HG03280 (cell line): ENCODE measurements around the gene KCNH5.

Experiments used
- ATAC-seq: cut with Tn5 transposase; IDR thresholded peaks from one replicate; pipeline ENCODE4 v1.9.1; 2021; ENCODE audit warnings: mild to moderate bottlenecking, moderate library complexity; ENCODE audit not compliant: unreplicated experiment

KCNH5 gene

GRCh38 chr14:62994096-62994495 lies 51.2 kb downstream of the KCNH5 start:
- ATAC-seq: no peak

DNA sequence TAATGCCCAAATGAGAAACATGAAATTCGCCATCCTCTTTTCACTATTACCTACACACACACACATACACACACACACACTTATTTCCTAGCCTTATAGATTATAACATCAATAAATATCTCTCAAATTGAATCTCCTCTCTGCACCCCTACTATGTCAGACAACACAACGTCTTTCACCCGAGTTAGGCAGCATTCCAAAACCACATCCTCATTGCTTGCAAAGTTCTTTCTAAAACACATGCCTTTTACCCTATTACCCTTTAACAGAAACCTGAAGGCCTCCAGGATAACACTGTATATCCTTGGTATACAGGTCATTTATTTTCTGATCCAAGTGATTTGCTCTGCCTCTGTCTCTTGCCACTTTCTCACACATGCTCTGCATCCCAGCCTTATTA lies 56.3 kb downstream of the KCNH5 start:
- ATAC-seq: no peak

DNA sequence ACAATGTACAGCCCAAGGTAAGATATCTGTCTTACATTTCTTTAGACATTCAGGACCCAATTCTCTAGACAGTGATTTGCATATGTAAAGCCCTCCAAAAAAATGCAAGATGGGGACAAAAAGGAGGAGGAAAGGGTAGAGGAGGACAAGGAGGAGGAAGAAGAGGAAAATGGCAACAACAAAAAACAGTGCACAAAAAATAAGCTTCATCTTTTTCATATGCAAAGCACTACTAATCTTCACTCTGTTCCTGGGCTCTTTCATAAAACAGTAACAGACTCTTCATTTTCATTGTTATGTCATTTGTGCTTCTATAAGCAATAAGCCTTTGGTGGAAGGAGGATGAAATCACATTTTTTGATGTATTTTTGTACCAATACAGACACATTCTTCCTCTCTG lies 61.4 kb downstream of the KCNH5 start:
- ATAC-seq: no peak

GRCh38 chr14:62980693-62981092 lies 64.6 kb downstream of the KCNH5 start:
- no peak for ATAC-seq

DNA sequence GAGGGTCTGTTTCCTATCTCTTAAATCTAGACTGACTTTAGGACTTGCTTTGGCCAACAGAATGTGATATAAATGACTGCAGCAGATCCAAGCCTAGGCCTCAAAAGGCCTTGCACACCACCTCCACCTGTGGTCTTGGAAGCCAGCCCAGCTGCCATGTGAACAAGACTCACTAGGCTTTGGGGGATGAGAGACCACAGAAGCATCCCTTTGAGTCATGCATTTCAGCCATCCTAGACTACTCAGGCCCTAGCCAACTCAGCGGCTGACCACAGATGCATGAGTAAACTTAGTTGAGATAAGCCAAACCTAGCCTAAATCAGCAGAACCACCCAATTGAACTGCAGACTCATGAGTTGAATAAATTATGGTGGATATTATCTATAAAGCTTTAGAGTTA lies 87.7 kb downstream of the KCNH5 start:
- ATAC-seq: no peak

GRCh38 chr14:62956413-62956812 lies 88.8 kb downstream of the KCNH5 start:
- no peak for ATAC-seq

DNA sequence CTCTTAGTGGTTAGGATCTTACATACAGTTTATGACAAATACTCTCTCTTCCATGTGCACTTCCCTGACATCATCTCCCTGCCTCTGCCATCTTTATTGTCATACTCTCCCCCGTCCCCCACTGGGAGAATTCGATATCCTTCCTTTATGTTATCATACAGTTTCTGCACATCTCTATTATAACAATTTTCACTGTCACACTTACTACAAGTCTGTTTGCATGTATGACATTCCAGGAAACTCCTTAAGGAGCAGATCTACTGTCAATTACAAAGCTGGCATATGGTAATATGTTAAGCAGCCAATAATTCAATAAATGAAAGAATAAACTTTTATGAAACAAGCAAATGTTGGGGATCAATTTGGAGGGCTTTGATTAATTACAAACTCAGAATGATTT lies 91.1 kb downstream of the KCNH5 start:
- no peak for ATAC-seq

- no peak for ATAC-seq
Observed at GRCh38 chr14:62952226-62952625, 93.0 kb downstream of the KCNH5 start.

- no peak for ATAC-seq
Observed at GRCh38 chr14:62947301-62947700, 98.0 kb downstream of the KCNH5 start.

DNA sequence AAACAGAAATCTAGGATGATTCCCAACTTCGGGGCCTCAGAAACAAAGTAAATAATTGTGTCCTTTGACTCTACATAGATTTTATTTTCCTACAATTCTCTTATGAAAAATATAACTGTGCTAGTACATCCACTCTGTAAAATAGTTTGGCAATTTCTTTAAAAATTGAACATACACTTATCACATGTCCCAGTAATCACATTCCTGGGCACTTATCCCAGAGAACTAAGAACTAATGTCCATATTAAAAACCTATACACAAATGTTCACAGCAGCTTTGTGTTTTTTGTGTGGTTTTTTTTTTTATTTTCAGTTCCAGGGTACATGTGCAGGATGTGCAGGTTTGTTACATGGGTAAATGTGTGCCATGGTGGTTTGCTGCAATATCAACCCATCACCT lies 99.0 kb downstream of the KCNH5 start:
- no peak for ATAC-seq

DNA sequence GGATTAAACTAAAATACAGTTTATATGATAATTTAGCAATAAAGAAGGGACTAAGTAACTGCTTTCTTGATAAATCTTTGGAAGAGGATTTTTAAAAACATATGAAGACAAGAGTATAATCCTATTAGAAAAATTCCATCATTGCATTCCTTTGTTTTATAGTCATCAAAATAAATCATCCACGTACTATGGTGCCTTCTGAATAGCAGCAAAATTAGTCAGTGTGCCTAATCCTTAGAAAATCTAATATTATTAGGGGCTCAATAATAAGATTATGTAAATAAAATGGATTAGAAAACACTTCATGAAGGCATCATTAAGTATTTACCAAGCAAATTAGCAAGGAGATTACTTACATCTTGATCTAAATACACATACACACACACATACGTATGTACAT lies 102.1 kb downstream of the KCNH5 start:
- ATAC-seq: no peak

- no peak for ATAC-seq
Observed at GRCh38 chr14:62939970-62940369, 105.3 kb downstream of the KCNH5 start.

GRCh38 chr14:62938778-62939177 lies 106.5 kb downstream of the KCNH5 start:
- no peak for ATAC-seq

GRCh38 chr14:62934439-62934838 lies 110.8 kb downstream of the KCNH5 start:
- ATAC-seq: no peak

DNA sequence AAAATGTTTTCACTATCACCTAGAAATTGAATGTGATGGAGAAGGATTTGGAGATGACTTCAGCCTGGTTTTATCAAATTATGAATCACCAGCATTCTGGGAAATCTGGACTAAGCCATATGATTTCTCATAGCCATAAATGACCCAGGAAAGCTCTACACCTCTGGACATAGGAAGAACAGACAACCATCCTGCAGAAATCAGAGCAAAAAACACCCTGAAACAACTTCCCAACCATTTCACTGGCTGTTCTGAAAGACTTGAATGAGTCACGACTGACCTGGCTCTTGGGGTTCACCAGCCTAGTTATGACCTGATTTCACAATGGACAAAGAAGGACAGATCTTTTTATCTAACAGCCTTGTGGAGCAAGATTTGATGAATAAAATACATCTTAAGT lies 123.8 kb downstream of the KCNH5 start:
- no peak for ATAC-seq

GRCh38 chr14:62916551-62916950 lies 128.7 kb downstream of the KCNH5 start:
- ATAC-seq: no peak

- ATAC-seq: no peak
Observed at GRCh38 chr14:62914873-62915272, 130.4 kb downstream of the KCNH5 start.

DNA sequence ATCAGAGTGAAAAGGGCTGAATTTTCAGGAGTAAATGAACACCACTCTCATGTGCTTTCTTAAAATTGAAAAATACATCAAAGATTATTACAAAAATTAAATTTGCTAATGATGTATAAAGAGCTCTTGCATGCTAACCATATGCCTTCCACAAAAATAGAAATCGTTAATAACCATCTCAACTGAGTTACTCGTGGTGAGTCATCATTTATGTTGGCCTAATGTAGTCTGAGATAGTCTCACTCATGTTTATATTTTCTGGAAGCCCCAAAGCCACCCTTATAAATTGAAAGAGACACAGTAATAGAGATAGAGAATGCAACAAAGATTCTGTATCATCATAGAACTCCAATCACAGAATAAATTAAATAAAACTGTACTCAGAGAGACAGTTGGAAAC lies 131.2 kb downstream of the KCNH5 start:
- ATAC-seq: no peak

DNA sequence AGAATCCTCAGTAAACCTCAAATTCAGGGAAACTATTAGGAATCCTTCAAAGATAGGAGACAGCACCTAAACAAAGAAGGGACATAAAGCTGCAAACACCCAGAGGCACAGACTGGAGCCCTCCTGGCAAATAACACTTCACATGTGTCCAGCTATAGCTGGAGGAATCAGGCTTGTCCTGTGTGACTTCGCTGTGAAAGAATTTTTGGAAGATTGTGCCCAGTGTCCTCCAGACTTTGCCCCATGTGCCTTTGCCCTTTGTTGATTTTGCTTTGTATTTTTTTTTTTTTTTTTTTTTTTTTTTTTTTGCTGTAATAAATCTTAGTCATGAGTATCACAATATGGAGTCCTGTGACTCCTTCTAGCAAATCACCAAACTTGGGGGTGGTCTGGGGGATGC lies 136.8 kb downstream of the KCNH5 start:
- no peak for ATAC-seq

GRCh38 chr14:62905566-62905965 lies 139.7 kb downstream of the KCNH5 start:
- ATAC-seq: no peak

GRCh38 chr14:62897771-62898170 lies 147.5 kb downstream of the KCNH5 start:
- ATAC-seq: no peak

DNA sequence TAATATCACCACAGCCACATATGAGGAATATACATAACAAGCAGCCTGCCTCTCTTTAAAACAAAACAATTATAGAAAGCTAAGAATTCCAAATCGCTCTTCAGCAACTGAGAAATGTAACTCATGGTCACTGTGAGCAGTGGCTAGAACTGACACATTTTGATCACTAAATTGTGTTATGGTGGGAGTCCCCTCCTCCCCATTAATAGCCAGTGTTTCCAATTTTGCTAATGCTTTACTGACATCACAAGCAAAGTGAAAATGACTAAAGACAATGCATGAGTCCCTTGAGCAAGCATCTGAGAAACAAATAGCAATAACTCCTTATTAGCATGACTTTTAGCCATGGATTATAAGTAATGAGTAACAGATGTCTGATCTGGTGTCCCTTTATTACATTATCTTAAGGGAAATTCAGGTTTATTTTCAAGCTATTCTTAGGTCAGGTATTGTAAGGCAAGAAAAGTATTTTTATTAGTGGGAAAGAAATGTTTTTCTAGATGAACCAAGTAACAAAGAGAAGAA lies 148.3 kb downstream of the KCNH5 start:
- ATAC-seq: no peak

- ATAC-seq: no peak
Observed at GRCh38 chr14:62894736-62895135, 150.5 kb downstream of the KCNH5 start.

GRCh38 chr14:62889364-62889763 lies 155.9 kb downstream of the KCNH5 start:
- no peak for ATAC-seq
